OCI-LY1 (cell line): ENCODE results near the gene PPP2R2D.

Source experiments
- EZH2 ChIP-seq: fragments of 200-600 bp; sonication (generic), shearing (Covaris generic); IDR thresholded peaks from 2 replicates; pipeline ENCODE4 v1.8.0; 2017; ENCODE audit warnings: borderline replicate concordance, mixed run types, mild to moderate bottlenecking, antibody characterized with exemption, low read length, moderate library complexity, mixed read lengths
- TF ChIP-seq, protein P1 (sequence below): fragments of 200-600 bp; sonication (generic), shearing (Covaris generic); IDR thresholded peaks from 2 replicates; pipeline ENCODE4 v1.5.1; 2017; ENCODE audit warnings: mild to moderate bottlenecking, antibody characterized with exemption, low read length, moderate library complexity, mixed read lengths

DNA sequence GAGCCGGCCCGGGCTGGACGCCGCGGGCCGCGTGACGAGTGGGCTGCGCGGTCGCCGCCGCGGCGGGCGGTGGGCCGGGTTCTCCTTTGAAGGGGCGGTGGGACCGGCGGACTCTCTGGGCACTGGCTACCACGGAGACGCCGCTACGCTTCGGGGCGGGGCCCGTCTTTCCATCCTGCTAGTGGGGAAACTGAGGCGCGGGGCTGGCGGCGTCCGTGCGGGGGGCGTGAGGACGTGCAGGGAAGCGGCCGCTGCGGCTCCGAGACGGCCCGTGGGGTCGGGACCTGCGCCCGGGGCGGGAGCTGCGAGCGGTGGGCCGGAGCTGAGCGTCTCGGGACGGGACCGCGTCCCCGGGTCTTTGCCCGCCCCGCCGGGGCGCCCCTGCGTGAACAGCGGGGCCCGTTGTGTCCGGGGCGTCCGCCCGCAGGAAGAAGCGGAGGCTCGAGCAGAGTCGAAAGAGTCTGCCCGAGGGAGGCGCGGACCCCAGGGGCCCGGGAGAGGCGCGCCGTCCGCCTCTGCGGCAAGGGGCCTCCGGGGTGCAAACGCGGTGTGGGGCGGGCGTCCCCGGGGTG lies 81.5 kb downstream of the PPP2R2D start:
- TF ChIP-seq, protein P1, sequence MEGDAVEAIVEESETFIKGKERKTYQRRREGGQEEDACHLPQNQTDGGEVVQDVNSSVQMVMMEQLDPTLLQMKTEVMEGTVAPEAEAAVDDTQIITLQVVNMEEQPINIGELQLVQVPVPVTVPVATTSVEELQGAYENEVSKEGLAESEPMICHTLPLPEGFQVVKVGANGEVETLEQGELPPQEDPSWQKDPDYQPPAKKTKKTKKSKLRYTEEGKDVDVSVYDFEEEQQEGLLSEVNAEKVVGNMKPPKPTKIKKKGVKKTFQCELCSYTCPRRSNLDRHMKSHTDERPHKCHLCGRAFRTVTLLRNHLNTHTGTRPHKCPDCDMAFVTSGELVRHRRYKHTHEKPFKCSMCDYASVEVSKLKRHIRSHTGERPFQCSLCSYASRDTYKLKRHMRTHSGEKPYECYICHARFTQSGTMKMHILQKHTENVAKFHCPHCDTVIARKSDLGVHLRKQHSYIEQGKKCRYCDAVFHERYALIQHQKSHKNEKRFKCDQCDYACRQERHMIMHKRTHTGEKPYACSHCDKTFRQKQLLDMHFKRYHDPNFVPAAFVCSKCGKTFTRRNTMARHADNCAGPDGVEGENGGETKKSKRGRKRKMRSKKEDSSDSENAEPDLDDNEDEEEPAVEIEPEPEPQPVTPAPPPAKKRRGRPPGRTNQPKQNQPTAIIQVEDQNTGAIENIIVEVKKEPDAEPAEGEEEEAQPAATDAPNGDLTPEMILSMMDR, result no peak
- TF ChIP-seq EZH2, result no peak
